Osteoblast (primary cell): ENCODE measurements around the gene MAVS. TPM values are rescaled to one million over a fixed set of nuclear protein-coding genes. Genes with fewer than 3 reads are reported as not detected.

Source experiments
- DNase-seq: peaks from one replicate; pipeline ENCODE4 v3.0.0; 2011; ENCODE audit warnings: low spot score, mixed read lengths; ENCODE audit not compliant: insufficient read length; ENCODE audit errors: missing footprints
- H2AFZ ChIP-seq: 2 replicates; pipeline ENCODE4 v1.6.0; 2011; ENCODE audit warnings: mild to moderate bottlenecking, low read length
- H3K27ac ChIP-seq: 2 replicates; pipeline ENCODE4 v1.5.1; 2011; ENCODE audit warnings: mild to moderate bottlenecking, low read depth, low read length, moderate library complexity
- H3K27me3 ChIP-seq: 2 replicates; pipeline ENCODE4 v1.6.0; 2012; ENCODE audit warnings: mild to moderate bottlenecking, control low read depth, inconsistent platforms, low read length, moderate library complexity; ENCODE audit not compliant: insufficient read depth
- H3K36me3 ChIP-seq: 2 replicates; pipeline ENCODE4 v1.5.1; 2011; ENCODE audit warnings: mild to moderate bottlenecking, low read length, control low read depth, moderate library complexity; ENCODE audit not compliant: insufficient read depth
- H3K4me1 ChIP-seq: 2 replicates; pipeline ENCODE4 v1.5.1; 2011; ENCODE audit warnings: mild to moderate bottlenecking, low read length, control low read depth, moderate library complexity; ENCODE audit not compliant: insufficient read depth
- H3K4me2 ChIP-seq: 2 replicates; pipeline ENCODE4 v1.6.0; 2011; ENCODE audit warnings: mild to moderate bottlenecking, low read length; ENCODE audit not compliant: insufficient read depth
- H3K4me3 ChIP-seq: fragments of 200-600 bp; sonication (generic); 3 replicates; pipeline ENCODE4 v1.5.1; 2012; ENCODE audit warnings: mild to moderate bottlenecking, low read length, inconsistent platforms; ENCODE audit not compliant: insufficient read depth
- H3K79me2 ChIP-seq: 2 replicates; pipeline ENCODE4 v1.6.0; 2012; ENCODE audit warnings: mild to moderate bottlenecking, low read length, control low read depth, inconsistent platforms; ENCODE audit not compliant: insufficient read depth
- H3K9me3 ChIP-seq: 2 replicates; pipeline ENCODE4 v1.5.1; 2011; ENCODE audit warnings: low read depth, low read length, control low read depth
- H4K20me1 ChIP-seq: 2 replicates; pipeline ENCODE4 v1.6.0; 2012; ENCODE audit warnings: mild to moderate bottlenecking, low read length, control low read depth; ENCODE audit not compliant: insufficient read depth
- CTCF ChIP-seq: IDR thresholded peaks from 2 replicates; pipeline ENCODE4 v1.5.1; 2011; ENCODE audit warnings: mild to moderate bottlenecking, low read depth, low read length, moderate library complexity; ENCODE audit errors: extremely low read depth
- total RNA-seq: library from RNA; depleted of rRNA; stranded (reverse); fragments of >200 nt; gene quantifications from 2 replicates; pipeline ENCODE4 v1.2.3, GENCODE V29; 2012

Gene MAVS
- total RNA-seq, 1 donor: 32.2 TPM

GRCh38 chr20:3914446-3914845 is 67.8 kb downstream of the MAVS start:
- Histone ChIP-seq H3K36me3 (peaks cover 83% of the 10 kb centered on the region), H4K20me1 (peaks cover 70% of the 10 kb centered on the region)
- no peak for TF ChIP-seq CTCF

GRCh38 chr20:3915691-3916090 is 69.1 kb downstream of the MAVS start:
- Histone ChIP-seq H3K79me2 (peaks cover 95% of the 10 kb centered on the region), H4K20me1 (peaks cover 65% of the 10 kb centered on the region), H3K9me3 (no peaks in the 10 kb centered on the region), H3K27ac (no peak overlapping the region), H3K4me1 (peaks cover 7% of the 10 kb centered on the region), H3K27me3 (no peaks in the 10 kb centered on the region), H3K4me2 (no peak overlapping the region), H2AFZ (no peak overlapping the region), H3K4me3 (no peak overlapping the region), H3K36me3 (peaks cover 80% of the 10 kb centered on the region)
- DNase-seq: peak; percentile 35
- no peak for TF ChIP-seq CTCF

More at GRCh38 chr20:3914446-3914845, 67.8 kb downstream of the MAVS start:
- no peaks in the 10 kb centered on the region for H3K9me3 ChIP-seq
- H3K27me3 ChIP-seq: no peaks in the 10 kb centered on the region
- peaks cover 7% of the 10 kb centered on the region for H3K4me1 ChIP-seq
- no peak overlapping the region for H3K27ac ChIP-seq
- DNase-seq: no peak
- H3K4me3 ChIP-seq: no peak overlapping the region
- no peak overlapping the region for H2AFZ ChIP-seq
- H3K79me2 ChIP-seq: peaks cover 96% of the 10 kb centered on the region
- H3K4me2 ChIP-seq: no peak overlapping the region

GRCh38 chr20:3916364-3916763 is 69.7 kb downstream of the MAVS start:
- H3K9me3 ChIP-seq: no peaks in the 10 kb centered on the region
- H3K27me3 ChIP-seq: no peaks in the 10 kb centered on the region
- no peak overlapping the region for H3K4me2 ChIP-seq
- H3K4me3 ChIP-seq: no peak overlapping the region
- H3K27ac ChIP-seq: no peak overlapping the region
- no peak for DNase-seq
- peaks cover 62% of the 10 kb centered on the region for H4K20me1 ChIP-seq
- H3K79me2 ChIP-seq: peaks cover 94% of the 10 kb centered on the region
- no peak overlapping the region for H2AFZ ChIP-seq
- no peak for TF ChIP-seq CTCF
- H3K4me1 ChIP-seq: peaks cover 7% of the 10 kb centered on the region
- peaks cover 76% of the 10 kb centered on the region for H3K36me3 ChIP-seq

- Histone ChIP-seq H2AFZ (no peak overlapping the region), H4K20me1 (peaks cover 67% of the 10 kb centered on the region), H3K36me3 (peaks cover 62% of the 10 kb centered on the region), H3K27me3 (no peaks in the 10 kb centered on the region), H3K79me2 (peaks cover 97% of the 10 kb centered on the region), H3K27ac (peak overlapping the region; percentile 52), H3K9me3 (no peaks in the 10 kb centered on the region), H3K4me1 (peaks cover 29% of the 10 kb centered on the region), H3K4me2 (no peak overlapping the region), H3K4me3 (no peak overlapping the region)
- peak; percentile 41 for DNase-seq
- TF ChIP-seq CTCF: no peak
Measured at GRCh38 chr20:3919352-3919751, 72.7 kb downstream of the MAVS start.
